ENCODE results near the gene TLCD3A.

- no peak for TF ChIP-seq EZH2 (IDR thresholded peaks at IDR 0.05; ENCODE audit: borderline replicate concordance, low read depth, low read length, severe bottlenecking)
- no peak for TF ChIP-seq CTCF (IDR thresholded peaks at IDR 0.05; ENCODE audit: borderline replicate concordance, extremely low read depth, low read length, poor library complexity, severe bottlenecking)
Measured at GRCh38 chr17:725746-726145, 6.7 kb upstream of the TLCD3A start.

Measured in DND-41 (cell line).